ENCODE data around the gene ACSF3.

- TF ChIP-seq CTCF (IDR thresholded peaks at IDR 0.05) (no peak), EP300 (IDR thresholded peaks at IDR 0.05) (no peak), POLR2A (IDR thresholded peaks at IDR 0.05) (no peak), POLR2AphosphoS5 (IDR thresholded peaks at IDR 0.05) (no peak)
These were observed 42.5 kb downstream of the ACSF3 start for GRCh38 chr16:89135971-89136765.
